Subcutaneous abdominal adipose tissue (tissue), 5 donors: ENCODE data around the gene SLC16A6.
"Not testable (repeated sequence)": the region's sequence is repeated elsewhere in the genome, so short reads cannot be mapped to it uniquely, and the experiment has no call there.

Experiments
- H3K27ac ChIP-seq: one replicate; pipeline ENCODE4 v1.7.0; 2013; ENCODE audit warnings: low read depth, mild to moderate bottlenecking, inconsistent platforms, low read length, moderate library complexity
- H3K27me3 ChIP-seq, 5 donors: one replicate each; pipeline ENCODE4 v1.7.0; 2013; ENCODE audit warnings: low read length in 5 of 5, inconsistent platforms in 1 of 5; ENCODE audit not compliant: control insufficient read depth in 5 of 5, insufficient read depth in 4 of 5
- H3K36me3 ChIP-seq, 5 donors: one replicate each; pipeline ENCODE4 v1.7.0; 2013; ENCODE audit warnings: low read length in 5 of 5; ENCODE audit not compliant: control insufficient read depth in 5 of 5, insufficient read depth in 5 of 5
- H3K4me1 ChIP-seq, 5 donors: one replicate each; pipeline ENCODE4 v1.7.0; 2013; ENCODE audit warnings: low read length in 5 of 5, mild to moderate bottlenecking in 3 of 5, moderate library complexity in 1 of 5; ENCODE audit not compliant: control insufficient read depth in 5 of 5, insufficient read depth in 5 of 5
- H3K4me3 ChIP-seq, 5 donors: one replicate each; pipeline ENCODE4 v1.7.0; 2013; ENCODE audit warnings: low read length in 5 of 5, low read depth in 1 of 5
- H3K9ac ChIP-seq, 5 donors: one replicate each; pipeline ENCODE4 v1.7.0; 2013; ENCODE audit warnings: low read length in 5 of 5, mild to moderate bottlenecking in 4 of 5, moderate library complexity in 3 of 5
- H3K9me3 ChIP-seq, 5 donors: one replicate each; pipeline ENCODE4 v1.7.0; 2013; ENCODE audit warnings: low read length in 5 of 5; ENCODE audit not compliant: control insufficient read depth in 5 of 5
- donor health status: healthy.
- donor health status: healthy.
- donor health status: healthy.
- donor health status: healthy.
- donor health status: healthy.

The SLC16A6 gene

DNA sequence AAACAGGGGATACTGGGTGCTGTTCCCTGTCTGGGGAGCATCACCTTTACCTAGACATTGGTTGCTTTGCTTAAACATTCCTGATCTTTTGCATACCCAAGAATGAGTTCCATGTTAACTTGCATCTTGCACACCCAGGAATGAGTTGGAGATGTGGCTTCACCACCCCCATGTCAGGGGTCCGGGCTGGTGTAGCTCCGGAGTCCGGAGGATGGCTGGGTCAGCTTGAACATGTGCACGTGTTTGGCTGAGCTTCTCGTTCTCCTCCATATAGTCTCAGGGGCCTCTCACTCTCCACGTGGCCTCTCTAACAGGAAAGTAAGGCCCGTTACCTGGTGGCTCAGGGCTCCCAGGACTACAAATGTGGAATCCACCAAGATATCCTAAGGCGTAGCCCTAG, 61.3 kb downstream of the SLC16A6 start:
- Histone ChIP-seq H3K4me3 (no peak overlapping the region), H3K4me1 (no peaks in the 10 kb centered on the region), H3K9me3 (no peaks in the 10 kb centered on the region), H3K36me3 (peaks cover 0 to 2% (median 0%) of the 10 kb centered on the region in 5 donors), H3K27ac (no peak overlapping the region), H3K27me3 (no peaks in the 10 kb centered on the region), H3K9ac (no peak overlapping the region)

DNA sequence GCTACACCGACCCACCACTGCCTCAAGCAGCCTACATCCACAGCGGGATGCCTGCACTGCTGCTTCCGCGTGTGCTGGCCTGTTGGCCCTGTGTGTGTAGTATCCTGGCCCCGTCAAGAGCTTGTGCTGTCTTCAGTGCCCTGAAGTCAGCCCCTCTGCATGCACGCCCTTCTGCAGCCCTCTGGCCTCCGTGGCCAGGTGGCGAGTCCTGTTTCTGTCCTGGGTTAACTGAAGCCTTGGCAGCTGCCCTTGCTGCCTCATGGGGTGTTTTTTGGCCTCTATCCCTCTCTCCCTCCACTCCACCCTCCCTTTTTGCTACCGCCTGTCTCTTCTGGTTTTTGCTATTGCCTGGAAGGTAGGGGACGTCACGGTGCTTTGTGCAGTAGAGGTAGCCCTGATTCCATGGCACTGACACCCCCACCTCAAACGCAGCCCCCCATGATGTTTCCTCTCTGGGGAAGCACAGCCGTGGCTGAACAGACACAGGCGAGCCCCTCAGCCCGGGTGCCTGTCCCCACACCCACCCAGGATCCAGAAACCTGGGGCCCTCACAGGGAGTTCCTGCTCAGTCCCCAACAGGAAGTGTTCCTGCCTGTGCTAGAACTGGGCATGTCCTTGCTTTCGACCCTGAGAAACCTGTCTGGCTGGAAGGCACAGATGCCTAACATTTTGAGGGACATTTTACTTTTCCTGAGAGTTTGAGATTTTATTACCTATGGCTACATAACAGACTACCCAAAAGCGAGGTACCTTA, 61.9 kb downstream of the SLC16A6 start:
- Histone ChIP-seq H3K4me3 (no peak overlapping the region), H3K27ac (no peak overlapping the region), H3K9me3 (no peaks in the 10 kb centered on the region), H3K4me1 (no peaks in the 10 kb centered on the region), H3K27me3 (no peaks in the 10 kb centered on the region), H3K9ac (no peak overlapping the region), H3K36me3 (peaks cover 0 to 2% (median 0%) of the 10 kb centered on the region in 5 donors)

DNA sequence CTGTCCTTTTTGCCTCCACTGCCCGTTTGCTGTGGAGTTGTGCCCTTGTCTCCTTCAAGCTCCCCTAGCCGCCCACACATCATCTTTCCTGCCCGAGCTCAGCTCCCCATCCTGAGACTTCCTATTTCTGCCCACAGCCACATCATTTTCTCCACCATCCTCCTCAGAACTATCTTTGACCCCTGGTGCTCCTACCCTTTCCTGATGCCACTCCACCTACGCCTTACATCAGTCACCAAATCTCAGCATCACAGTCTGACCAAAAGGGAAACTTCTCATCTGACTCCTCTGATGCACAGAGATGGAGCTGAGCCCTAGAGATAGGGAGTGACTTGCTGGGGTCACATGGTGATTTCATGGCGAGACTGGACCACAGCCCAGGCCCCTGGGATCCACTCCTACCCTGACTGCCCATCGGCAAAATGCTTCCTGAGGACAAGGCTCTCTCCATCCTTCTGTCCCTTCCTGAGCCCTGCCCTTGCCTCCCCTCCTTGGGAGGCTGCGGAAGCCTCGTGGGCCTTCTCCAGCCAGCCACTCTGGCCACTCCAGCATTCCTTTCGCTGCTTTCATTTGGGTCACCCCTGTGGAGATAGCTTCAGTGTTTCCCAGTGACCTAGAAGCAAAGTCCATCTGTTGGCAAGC, 62.8 kb downstream of the SLC16A6 start:
- H3K9ac ChIP-seq, H3K4me1 ChIP-seq, H3K36me3 ChIP-seq, H3K4me3 ChIP-seq, H3K27ac ChIP-seq, H3K9me3 ChIP-seq, H3K27me3 ChIP-seq: not testable (repeated sequence)

DNA sequence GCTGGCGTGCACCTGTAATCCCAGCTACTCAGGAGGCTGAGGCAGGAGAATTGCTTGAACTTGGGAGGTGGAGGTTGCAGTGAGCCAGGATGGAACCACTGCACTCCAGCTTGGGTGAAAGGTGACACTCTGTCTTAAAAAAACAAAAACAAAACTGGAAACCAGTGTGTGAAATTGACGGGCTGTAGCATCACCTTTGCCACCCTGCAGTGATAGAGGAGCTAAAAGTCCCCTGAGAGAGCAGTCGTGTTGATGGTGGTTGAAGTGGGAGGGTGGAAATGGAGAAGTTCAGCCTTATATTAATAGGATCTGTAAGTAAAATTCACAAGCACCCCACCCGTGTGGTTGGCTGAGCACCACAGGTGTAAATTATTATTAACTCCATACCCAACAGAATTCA, 65.9 kb downstream of the SLC16A6 start:
- H3K27me3 ChIP-seq, H3K27ac ChIP-seq, H3K36me3 ChIP-seq, H3K9ac ChIP-seq, H3K4me3 ChIP-seq, H3K9me3 ChIP-seq, H3K4me1 ChIP-seq: not testable (repeated sequence)

DNA sequence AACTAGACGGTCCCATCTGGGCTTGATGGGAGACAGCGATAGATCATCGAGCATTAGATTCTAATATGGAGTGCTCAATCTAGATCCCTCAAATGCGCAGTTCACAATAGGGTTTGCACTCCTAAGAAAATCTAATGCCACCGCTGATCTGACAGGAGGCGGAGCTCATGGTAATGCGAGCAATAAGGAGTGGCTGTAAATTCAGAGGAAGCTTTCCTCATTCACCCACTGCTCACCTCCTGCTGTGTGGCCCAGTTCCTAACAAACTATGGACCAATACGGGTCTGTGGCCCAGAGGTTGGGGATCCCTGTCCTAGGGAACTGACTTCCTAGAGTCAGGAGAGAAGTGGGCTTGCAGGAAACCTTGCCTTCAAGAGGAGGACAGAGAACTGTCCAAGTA, 68.3 kb downstream of the SLC16A6 start:
- Histone ChIP-seq H3K36me3 (peaks cover 0 to 4% (median 0%) of the 10 kb centered on the region in 5 donors), H3K27me3 (no peaks in the 10 kb centered on the region), H3K9ac (no peak overlapping the region), H3K4me1 (no peaks in the 10 kb centered on the region), H3K9me3 (no peaks in the 10 kb centered on the region), H3K4me3 (no peak overlapping the region), H3K27ac (no peak overlapping the region)

DNA sequence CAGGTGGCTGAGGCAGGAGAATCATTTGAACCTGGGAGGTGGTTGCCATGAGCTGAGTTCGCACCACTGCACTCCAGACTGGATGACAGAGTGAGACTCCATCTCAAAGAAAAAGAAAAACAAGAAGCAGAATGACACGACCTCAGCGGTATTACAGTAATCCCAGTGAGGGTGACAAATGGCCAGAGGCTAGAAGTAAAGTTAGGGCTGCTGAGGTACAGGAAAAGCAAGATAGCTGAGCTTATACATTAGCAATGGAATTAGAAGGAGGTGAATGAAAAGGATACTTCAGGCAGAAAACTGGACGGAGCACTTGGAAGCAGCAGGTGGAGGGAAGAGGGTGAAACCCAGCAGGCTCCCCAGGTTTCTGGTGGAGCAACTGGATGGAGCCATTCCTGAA, 69.1 kb downstream of the SLC16A6 start:
- H3K27ac ChIP-seq: no peak overlapping the region
- peaks cover 0 to 4% (median 0%) of the 10 kb centered on the region in 5 donors for H3K36me3 ChIP-seq
- H3K4me3 ChIP-seq: no peak overlapping the region
- H3K9ac ChIP-seq: no peak overlapping the region
- no peaks in the 10 kb centered on the region for H3K27me3 ChIP-seq
- no peaks in the 10 kb centered on the region for H3K4me1 ChIP-seq
- no peaks in the 10 kb centered on the region for H3K9me3 ChIP-seq

DNA sequence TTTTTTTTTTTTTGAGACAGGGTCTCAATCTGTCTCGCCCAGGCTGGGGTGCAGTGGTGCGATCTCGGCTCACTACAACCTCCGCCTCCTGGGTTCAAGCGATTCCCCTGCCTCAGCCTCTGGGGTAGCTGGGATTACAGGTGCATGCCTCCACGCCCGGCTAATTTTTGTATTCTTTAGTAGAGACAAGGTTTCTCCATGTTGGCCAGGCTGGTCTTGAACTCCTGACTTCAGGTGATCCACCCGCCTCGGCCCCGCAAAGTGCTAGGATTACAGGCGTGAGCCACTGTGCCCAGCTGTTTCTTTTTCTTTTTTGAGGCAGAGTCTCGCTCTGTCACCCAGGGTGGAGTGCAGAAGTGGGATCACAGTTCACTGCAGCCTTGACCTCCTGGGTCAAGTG, 70.1 kb downstream of the SLC16A6 start:
- not testable (repeated sequence) for H3K27ac ChIP-seq, H3K36me3 ChIP-seq, H3K4me3 ChIP-seq

DNA sequence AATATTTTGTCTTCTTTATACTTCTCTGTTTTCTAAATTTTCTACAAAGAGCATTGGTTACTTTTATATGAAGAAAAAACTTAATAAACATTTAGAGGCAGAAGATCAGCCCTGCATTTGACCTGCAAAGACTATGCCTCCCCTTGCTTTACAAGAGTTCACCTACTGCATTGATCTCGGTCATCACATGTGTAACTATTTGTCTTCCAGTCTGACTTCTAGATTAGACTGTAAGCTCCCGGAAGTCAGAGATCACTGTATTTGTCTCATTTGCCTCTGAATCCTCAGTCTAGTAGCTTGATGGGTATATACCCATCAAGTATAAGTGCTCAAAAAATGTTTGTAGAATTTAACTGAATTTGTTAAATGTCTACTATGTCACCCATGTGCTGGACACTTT, 70.7 kb downstream of the SLC16A6 start:
- H3K27ac ChIP-seq, H3K4me1 ChIP-seq, H3K9ac ChIP-seq, H3K4me3 ChIP-seq, H3K27me3 ChIP-seq, H3K36me3 ChIP-seq, H3K9me3 ChIP-seq: not testable (repeated sequence)

More for the DNA sequence above, 70.1 kb downstream of the SLC16A6 start:
- not testable (repeated sequence) for H3K27me3 ChIP-seq, H3K4me1 ChIP-seq, H3K9me3 ChIP-seq, H3K9ac ChIP-seq

DNA sequence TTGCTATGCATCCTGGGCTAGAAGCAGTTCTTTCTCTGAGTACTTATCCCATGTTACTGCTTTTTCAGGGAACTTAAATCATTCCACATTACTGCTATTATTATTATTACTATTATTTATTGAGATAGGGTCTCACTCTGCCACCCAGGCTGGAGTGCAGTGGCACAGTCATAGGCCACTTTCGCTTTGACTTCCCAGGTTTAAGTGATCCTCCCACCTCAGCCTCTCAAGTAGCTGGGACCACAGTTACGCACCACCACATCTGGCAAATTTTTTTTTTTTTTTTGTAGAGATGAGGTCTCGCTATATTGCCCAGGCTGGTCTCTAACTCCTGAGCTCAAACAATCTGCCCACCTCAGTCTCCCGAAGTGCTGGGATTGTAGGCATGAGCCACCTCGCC, 71.5 kb downstream of the SLC16A6 start:
- H3K9ac ChIP-seq, H3K27ac ChIP-seq, H3K36me3 ChIP-seq, H3K4me1 ChIP-seq, H3K9me3 ChIP-seq, H3K27me3 ChIP-seq, H3K4me3 ChIP-seq: not testable (repeated sequence)
